ENCODE measurements around the gene EMID1.

The EMID1 gene

DNA sequence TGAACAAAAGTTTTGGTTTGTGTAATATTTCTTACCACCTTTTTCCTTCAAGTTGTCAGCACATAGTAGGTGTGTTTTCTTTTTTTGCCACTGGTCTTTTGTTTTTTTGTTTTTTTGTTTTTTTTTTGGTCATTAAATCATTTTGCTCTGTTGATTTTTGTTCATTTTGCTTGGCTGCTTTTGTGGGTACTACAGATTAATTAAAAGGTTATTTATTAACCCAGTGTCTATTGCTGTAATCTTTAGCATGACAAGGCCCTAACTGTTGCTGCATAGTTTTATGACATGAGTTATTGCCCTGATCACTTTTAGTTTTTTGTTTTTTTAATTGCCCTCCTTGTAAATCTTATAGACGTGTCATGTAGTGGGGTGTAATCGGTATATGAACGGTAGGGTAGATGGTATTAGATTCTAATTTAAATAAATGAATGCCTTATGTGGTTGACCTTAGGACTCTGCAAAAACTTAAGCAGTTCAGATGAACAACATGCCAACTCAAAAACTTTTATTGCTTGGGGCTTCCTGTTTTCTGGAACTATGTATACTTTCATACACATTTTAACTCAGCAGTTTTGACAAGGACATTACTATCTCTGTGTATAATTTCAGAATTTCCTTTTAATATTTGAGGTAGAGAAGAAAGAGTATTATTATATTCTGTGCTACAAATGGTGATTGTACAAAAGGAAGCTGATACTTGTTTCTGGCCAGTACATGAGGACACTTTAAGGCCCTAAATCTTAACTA is 70.3 kb downstream of the EMID1 start:
- TF ChIP-seq, protein P1, sequence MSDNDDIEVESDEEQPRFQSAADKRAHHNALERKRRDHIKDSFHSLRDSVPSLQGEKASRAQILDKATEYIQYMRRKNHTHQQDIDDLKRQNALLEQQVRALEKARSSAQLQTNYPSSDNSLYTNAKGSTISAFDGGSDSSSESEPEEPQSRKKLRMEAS (IDR thresholded peaks at IDR 0.05), result no peak
- TF ChIP-seq TEAD4 (IDR thresholded peaks at IDR 0.05) (no peak), CREB1 (IDR thresholded peaks at IDR 0.05; ENCODE audit: low read depth) (no peak), FOXM1 (IDR thresholded peaks at IDR 0.05; ENCODE audit: borderline replicate concordance, low read depth) (no peak), TCF12 (IDR thresholded peaks at IDR 0.05; ENCODE audit: low read depth) (no peak), EP300 (IDR thresholded peaks at IDR 0.05; ENCODE audit: borderline replicate concordance) (no peak), NFIC (IDR thresholded peaks at IDR 0.05) (no peak), EGR1 (IDR thresholded peaks at IDR 0.05) (no peak), YY1 (IDR thresholded peaks at IDR 0.05; ENCODE audit: low read depth) (no peak), CEBPB (IDR thresholded peaks at IDR 0.05) (no peak), TAF1 (IDR thresholded peaks at IDR 0.05; ENCODE audit: low read depth) (no peak), RAD21 (IDR thresholded peaks at IDR 0.05; ENCODE audit: low read depth) (no peak)
- TF ChIP-seq, protein P2, sequence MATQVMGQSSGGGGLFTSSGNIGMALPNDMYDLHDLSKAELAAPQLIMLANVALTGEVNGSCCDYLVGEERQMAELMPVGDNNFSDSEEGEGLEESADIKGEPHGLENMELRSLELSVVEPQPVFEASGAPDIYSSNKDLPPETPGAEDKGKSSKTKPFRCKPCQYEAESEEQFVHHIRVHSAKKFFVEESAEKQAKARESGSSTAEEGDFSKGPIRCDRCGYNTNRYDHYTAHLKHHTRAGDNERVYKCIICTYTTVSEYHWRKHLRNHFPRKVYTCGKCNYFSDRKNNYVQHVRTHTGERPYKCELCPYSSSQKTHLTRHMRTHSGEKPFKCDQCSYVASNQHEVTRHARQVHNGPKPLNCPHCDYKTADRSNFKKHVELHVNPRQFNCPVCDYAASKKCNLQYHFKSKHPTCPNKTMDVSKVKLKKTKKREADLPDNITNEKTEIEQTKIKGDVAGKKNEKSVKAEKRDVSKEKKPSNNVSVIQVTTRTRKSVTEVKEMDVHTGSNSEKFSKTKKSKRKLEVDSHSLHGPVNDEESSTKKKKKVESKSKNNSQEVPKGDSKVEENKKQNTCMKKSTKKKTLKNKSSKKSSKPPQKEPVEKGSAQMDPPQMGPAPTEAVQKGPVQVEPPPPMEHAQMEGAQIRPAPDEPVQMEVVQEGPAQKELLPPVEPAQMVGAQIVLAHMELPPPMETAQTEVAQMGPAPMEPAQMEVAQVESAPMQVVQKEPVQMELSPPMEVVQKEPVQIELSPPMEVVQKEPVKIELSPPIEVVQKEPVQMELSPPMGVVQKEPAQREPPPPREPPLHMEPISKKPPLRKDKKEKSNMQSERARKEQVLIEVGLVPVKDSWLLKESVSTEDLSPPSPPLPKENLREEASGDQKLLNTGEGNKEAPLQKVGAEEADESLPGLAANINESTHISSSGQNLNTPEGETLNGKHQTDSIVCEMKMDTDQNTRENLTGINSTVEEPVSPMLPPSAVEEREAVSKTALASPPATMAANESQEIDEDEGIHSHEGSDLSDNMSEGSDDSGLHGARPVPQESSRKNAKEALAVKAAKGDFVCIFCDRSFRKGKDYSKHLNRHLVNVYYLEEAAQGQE (IDR thresholded peaks at IDR 0.05; ENCODE audit: low read depth), result no peak
- TF ChIP-seq, protein P3, sequence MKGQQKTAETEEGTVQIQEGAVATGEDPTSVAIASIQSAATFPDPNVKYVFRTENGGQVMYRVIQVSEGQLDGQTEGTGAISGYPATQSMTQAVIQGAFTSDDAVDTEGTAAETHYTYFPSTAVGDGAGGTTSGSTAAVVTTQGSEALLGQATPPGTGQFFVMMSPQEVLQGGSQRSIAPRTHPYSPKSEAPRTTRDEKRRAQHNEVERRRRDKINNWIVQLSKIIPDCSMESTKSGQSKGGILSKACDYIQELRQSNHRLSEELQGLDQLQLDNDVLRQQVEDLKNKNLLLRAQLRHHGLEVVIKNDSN (IDR thresholded peaks at IDR 0.05), result no peak

DNA sequence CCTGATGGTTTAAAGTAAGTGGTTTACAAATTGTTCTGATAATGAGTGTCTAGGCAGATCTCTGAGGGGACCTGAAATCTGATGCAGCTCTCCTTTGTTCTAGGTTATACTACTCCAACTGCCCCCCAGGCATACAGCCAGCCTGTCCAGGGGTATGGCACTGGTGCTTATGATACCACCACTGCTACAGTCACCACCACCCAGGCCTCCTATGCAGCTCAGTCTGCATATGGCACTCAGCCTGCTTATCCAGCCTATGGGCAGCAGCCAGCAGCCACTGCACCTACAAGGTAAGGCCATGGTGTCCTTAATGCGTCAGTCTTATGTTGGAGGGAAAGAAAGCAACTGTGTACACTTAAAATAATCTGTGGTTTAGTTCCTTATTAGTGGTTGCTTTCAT is 72.2 kb downstream of the EMID1 start:
- TF ChIP-seq TAF1 (IDR thresholded peaks at IDR 0.05; ENCODE audit: low read depth), result no peak
- no peak for TF ChIP-seq CREB1 (IDR thresholded peaks at IDR 0.05; ENCODE audit: low read depth)
- no peak for TF ChIP-seq RAD21 (IDR thresholded peaks at IDR 0.05; ENCODE audit: low read depth)
- TF ChIP-seq, protein P1 (IDR thresholded peaks at IDR 0.05), result no peak
- TF ChIP-seq, protein P3 (IDR thresholded peaks at IDR 0.05), result no peak
- TF ChIP-seq NFIC (IDR thresholded peaks at IDR 0.05), result no peak
- TF ChIP-seq FOXM1 (IDR thresholded peaks at IDR 0.05; ENCODE audit: borderline replicate concordance, low read depth), result no peak
- TF ChIP-seq TCF12 (IDR thresholded peaks at IDR 0.05; ENCODE audit: low read depth), result no peak
- no peak for TF ChIP-seq CEBPB (IDR thresholded peaks at IDR 0.05)
- TF ChIP-seq ZBTB7A (IDR thresholded peaks at IDR 0.05; ENCODE audit: low read depth), result no peak
- no peak for TF ChIP-seq YY1 (IDR thresholded peaks at IDR 0.05; ENCODE audit: low read depth)
- no peak for TF ChIP-seq TEAD4 (IDR thresholded peaks at IDR 0.05)
- TF ChIP-seq, protein P2 (IDR thresholded peaks at IDR 0.05; ENCODE audit: low read depth), result no peak
- TF ChIP-seq EGR1 (IDR thresholded peaks at IDR 0.05), result no peak
- no peak for TF ChIP-seq EP300 (IDR thresholded peaks at IDR 0.05; ENCODE audit: borderline replicate concordance)

DNA sequence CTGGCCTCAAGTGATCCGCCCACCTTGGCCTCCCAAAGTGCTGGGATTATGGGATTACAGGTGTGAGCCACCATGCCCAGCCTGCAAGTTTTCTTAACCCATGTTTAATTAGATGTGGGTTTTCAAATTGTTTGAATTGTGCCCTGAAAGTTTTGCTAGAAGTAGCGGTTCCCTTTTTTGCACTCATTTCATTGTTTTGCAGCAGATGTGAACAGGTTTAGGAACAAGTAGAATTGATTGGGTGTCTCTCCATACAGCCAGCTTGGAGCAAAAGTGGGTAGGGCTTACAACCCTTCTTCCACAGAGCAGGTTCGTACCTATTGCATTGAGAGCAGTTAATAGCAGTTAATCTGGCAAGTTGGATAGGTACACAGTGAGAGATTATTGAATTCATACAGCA is 78.5 kb downstream of the EMID1 start:
- TF ChIP-seq TCF12 (IDR thresholded peaks at IDR 0.05; ENCODE audit: low read depth), result no peak
- no peak for TF ChIP-seq CREB1 (IDR thresholded peaks at IDR 0.05; ENCODE audit: low read depth)
- TF ChIP-seq EGR1 (IDR thresholded peaks at IDR 0.05), result no peak
- TF ChIP-seq EP300 (IDR thresholded peaks at IDR 0.05; ENCODE audit: borderline replicate concordance), result no peak
- TF ChIP-seq, protein P1 (IDR thresholded peaks at IDR 0.05), result no peak
- TF ChIP-seq, protein P3 (IDR thresholded peaks at IDR 0.05), result no peak
- no peak for TF ChIP-seq TAF1 (IDR thresholded peaks at IDR 0.05; ENCODE audit: low read depth)
- no peak for TF ChIP-seq NFIC (IDR thresholded peaks at IDR 0.05)
- TF ChIP-seq, protein P2 (IDR thresholded peaks at IDR 0.05; ENCODE audit: low read depth), result no peak
- no peak for TF ChIP-seq TEAD4 (IDR thresholded peaks at IDR 0.05)
- no peak for TF ChIP-seq FOXM1 (IDR thresholded peaks at IDR 0.05; ENCODE audit: borderline replicate concordance, low read depth)
- TF ChIP-seq ZBTB7A (IDR thresholded peaks at IDR 0.05; ENCODE audit: low read depth), result no peak
- TF ChIP-seq RAD21 (IDR thresholded peaks at IDR 0.05; ENCODE audit: low read depth), result no peak
- no peak for TF ChIP-seq CEBPB (IDR thresholded peaks at IDR 0.05)
- TF ChIP-seq YY1 (IDR thresholded peaks at IDR 0.05; ENCODE audit: low read depth), result no peak

Measured in Ishikawa (cell line).